GM23248 (cell line): Measurements from ENCODE around the gene SPACA7. TPM values are rescaled to one million over a fixed set of nuclear protein-coding genes. Genes with fewer than 3 reads are reported as not detected.

ENCODE experiments used
- DNase-seq: peaks from one replicate; pipeline ENCODE4 v3.0.0-alpha.2; 2015
- H2AFZ ChIP-seq: fragments of 200-600 bp; sonication (generic); 2 replicates; pipeline ENCODE4 v1.6.1; 2016; ENCODE audit warnings: antibody characterized with exemption
- H3F3A ChIP-seq: fragments of 200-600 bp; sonication (generic); 2 replicates; pipeline ENCODE4 v1.6.1; 2016; ENCODE audit warnings: mild to moderate bottlenecking, antibody characterized with exemption, mixed run types; ENCODE audit not compliant: insufficient read depth
- H3K27ac ChIP-seq: fragments of 200-600 bp; sonication (generic); 2 replicates; pipeline ENCODE4 v1.5.1; 2016; ENCODE audit warnings: mild to moderate bottlenecking
- H3K27me3 ChIP-seq: fragments of 200-600 bp; sonication (generic); replicated peaks from 2 replicates; pipeline ENCODE4 v1.6.1; 2016; ENCODE audit warnings: mild to moderate bottlenecking; ENCODE audit not compliant: insufficient read depth
- H3K36me3 ChIP-seq: fragments of 200-600 bp; sonication (generic); 2 replicates; pipeline ENCODE4 v1.6.1; 2016; ENCODE audit warnings: low read depth, mild to moderate bottlenecking
- H3K4me1 ChIP-seq: fragments of 200-600 bp; sonication (generic); 2 replicates; pipeline ENCODE4 v1.6.1; 2016; ENCODE audit warnings: mild to moderate bottlenecking; ENCODE audit not compliant: insufficient read depth
- H3K4me2 ChIP-seq: fragments of 200-600 bp; sonication (generic); one replicate; pipeline ENCODE4 v1.6.1; 2016; ENCODE audit warnings: mild to moderate bottlenecking; ENCODE audit not compliant: unreplicated experiment
- H3K4me3 ChIP-seq: fragments of 200-600 bp; sonication (generic); 2 replicates; pipeline ENCODE4 v1.5.1; 2016; ENCODE audit warnings: mild to moderate bottlenecking
- H3K79me2 ChIP-seq: fragments of 200-600 bp; sonication (generic); 2 replicates; pipeline ENCODE4 v1.6.1; 2016; ENCODE audit warnings: mild to moderate bottlenecking; ENCODE audit not compliant: insufficient read depth
- H3K9ac ChIP-seq: fragments of 200-600 bp; sonication (generic); 2 replicates; pipeline ENCODE4 v1.6.1; 2016; ENCODE audit warnings: mild to moderate bottlenecking
- H3K9me2 ChIP-seq: fragments of 200-600 bp; sonication (generic); 2 replicates; pipeline ENCODE4 v1.6.1; 2016; ENCODE audit warnings: mixed run types, mild to moderate bottlenecking, moderate library complexity; ENCODE audit not compliant: insufficient read depth
- H3K9me3 ChIP-seq: fragments of 200-600 bp; sonication (generic); one replicate; pipeline ENCODE4 v1.6.1; 2017; ENCODE audit warnings: low read depth
- H4K20me1 ChIP-seq: fragments of 200-600 bp; sonication (generic); 2 replicates; pipeline ENCODE4 v1.6.0; 2016; ENCODE audit not compliant: insufficient read depth
- EZH2 ChIP-seq: fragments of 200-600 bp; sonication (generic); IDR thresholded peaks from 2 replicates; pipeline ENCODE4 v1.6.1; 2018; ENCODE audit warnings: antibody characterized with exemption, mild to moderate bottlenecking; ENCODE audit not compliant: insufficient read depth, poor library complexity, severe bottlenecking
- EZH2phosphoT487 ChIP-seq: fragments of 200-600 bp; sonication (generic); IDR thresholded peaks from 2 replicates; pipeline ENCODE4 v1.6.1; 2018; ENCODE audit warnings: antibody characterized with exemption, moderate library complexity, mild to moderate bottlenecking, low read depth; ENCODE audit not compliant: insufficient read depth
- WGBS, 2 experiments: methylation state at CpG; one replicate each; pipeline ENCODE4 v1.1.6; 2015 to 2017; ENCODE audit warnings: low lambda C conversion rate in 2 of 2, low coverage in 1 of 2; ENCODE audit errors: missing lambda C conversion rate in 2 of 2; 5-methylcytosine and 5-hydroxymethylcytosine counted together
- in situ Hi-C: fragments of 300-500 bp; cut with MboI; formaldehyde crosslinking; loops from 2 replicates; pipeline ENCODE4 v1.15.0; 2020
- polyA plus RNA-seq: library from polyadenylated mRNA; unstranded; fragments of >200 nt; fragmentation: Nextera tagmentation; extraction: Ambion mirVana; gene quantifications from 2 replicates; pipeline ENCODE4 v1.2.1, GENCODE V29; 2016
- total RNA-seq: library from RNA; depleted of rRNA; stranded (reverse); fragments of >200 nt; shearing (Covaris generic); gene quantifications from 2 replicates; pipeline ENCODE4 v1.2.3, GENCODE V29; 2014

SPACA7 gene
- total and polyA plus RNA-seq, 2 experiments from 2014 or later, result not detected

GRCh38 chr13:112446347-112446861 is 70.2 kb downstream of the SPACA7 start:
- no peaks in the 10 kb centered on the region for H3K79me2 ChIP-seq
- WGBS, 2 experiments, result 47 to 50% methylated on average over 11 to 12 of the region's 12 CpGs

GRCh38 chr13:112446867-112447266 is 70.7 kb downstream of the SPACA7 start:
- H3K27me3 ChIP-seq, result peaks cover 24% of the 10 kb centered on the region
- no peaks in the 10 kb centered on the region for H3K9me3 ChIP-seq
- H3K36me3 ChIP-seq, result no peaks in the 10 kb centered on the region
- no peak overlapping the region for H3K4me2 ChIP-seq
- no peaks in the 10 kb centered on the region for H3F3A ChIP-seq
- no peak overlapping the region for H3K4me3 ChIP-seq
- no peaks in the 10 kb centered on the region for H3K9me2 ChIP-seq
- H4K20me1 ChIP-seq, result no peaks in the 10 kb centered on the region
- in situ Hi-C loops, result loop anchor here (10.0 kb wide), 1 partner anchor 972 kb away; no protein-coding TSS in a partner anchor
- H2AFZ ChIP-seq, result no peak overlapping the region
- H3K9ac ChIP-seq, result no peak overlapping the region
- H3K27ac ChIP-seq, result no peak overlapping the region
- no peak for TF ChIP-seq EZH2
- TF ChIP-seq EZH2phosphoT487, result no peak
- DNase-seq, result no peak
- no peaks in the 10 kb centered on the region for H3K79me2 ChIP-seq
- 66 to 80% methylated on average over 11 to 14 of the region's 14 CpGs for WGBS, 2 experiments
- H3K4me1 ChIP-seq, result no peaks in the 10 kb centered on the region

More at GRCh38 chr13:112446347-112446861, 70.2 kb downstream of the SPACA7 start:
- in situ Hi-C loops, result loop anchor here (10.0 kb wide), 1 partner anchor 972 kb away; no protein-coding TSS in a partner anchor
- Histone ChIP-seq H3K27ac (no peak overlapping the region), H3K4me3 (no peak overlapping the region), H3K9me3 (no peaks in the 10 kb centered on the region), H3F3A (no peaks in the 10 kb centered on the region), H3K27me3 (peaks cover 24% of the 10 kb centered on the region), H3K9me2 (no peaks in the 10 kb centered on the region), H3K4me2 (no peak overlapping the region), H3K9ac (no peak overlapping the region), H3K36me3 (no peaks in the 10 kb centered on the region), H4K20me1 (no peaks in the 10 kb centered on the region), H2AFZ (no peak overlapping the region), H3K4me1 (no peaks in the 10 kb centered on the region)
- no peak for TF ChIP-seq EZH2
- TF ChIP-seq EZH2phosphoT487, result no peak
- no peak for DNase-seq

DNA sequence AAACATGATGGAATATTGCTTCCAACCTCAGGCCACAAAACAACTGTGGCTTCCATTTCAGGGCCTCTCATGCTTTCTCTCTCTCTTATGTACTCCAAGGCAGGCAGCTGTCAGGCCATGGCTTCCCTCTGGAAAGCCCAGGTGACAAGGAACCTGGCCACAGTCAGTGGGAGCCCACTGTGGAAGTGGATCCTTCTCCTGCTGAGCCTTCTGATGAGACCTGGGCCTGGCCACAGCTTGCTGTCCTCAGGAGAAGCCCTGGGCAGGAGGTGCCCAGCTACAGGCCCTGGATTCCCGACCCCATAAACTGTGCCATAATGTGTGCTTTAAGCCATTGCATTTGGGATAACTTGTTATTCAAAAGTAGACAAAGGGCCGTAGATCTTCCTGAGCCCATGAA is 71.2 kb downstream of the SPACA7 start:
- no peak overlapping the region for H3K4me3 ChIP-seq
- H3K4me1 ChIP-seq, result no peaks in the 10 kb centered on the region
- H3K27ac ChIP-seq, result no peak overlapping the region
- H3K9me3 ChIP-seq, result no peaks in the 10 kb centered on the region
- H3K9me2 ChIP-seq, result no peaks in the 10 kb centered on the region
- no peak overlapping the region for H3K4me2 ChIP-seq
- H3K27me3 ChIP-seq, result peaks cover 22% of the 10 kb centered on the region
- H3F3A ChIP-seq, result no peaks in the 10 kb centered on the region
- no peaks in the 10 kb centered on the region for H4K20me1 ChIP-seq
- H3K9ac ChIP-seq, result no peak overlapping the region
- in situ Hi-C loops, result loop anchor here (10.0 kb wide), 1 partner anchor 973 kb away; no protein-coding TSS in a partner anchor
- H2AFZ ChIP-seq, result no peak overlapping the region
- no peaks in the 10 kb centered on the region for H3K36me3 ChIP-seq
- 23 to 25% methylated on average over 2 of the region's 2 CpGs for WGBS, 2 experiments
- H3K79me2 ChIP-seq, result no peaks in the 10 kb centered on the region
- TF ChIP-seq EZH2phosphoT487 (no peak), EZH2 (no peak)
- DNase-seq, result no peak

DNA sequence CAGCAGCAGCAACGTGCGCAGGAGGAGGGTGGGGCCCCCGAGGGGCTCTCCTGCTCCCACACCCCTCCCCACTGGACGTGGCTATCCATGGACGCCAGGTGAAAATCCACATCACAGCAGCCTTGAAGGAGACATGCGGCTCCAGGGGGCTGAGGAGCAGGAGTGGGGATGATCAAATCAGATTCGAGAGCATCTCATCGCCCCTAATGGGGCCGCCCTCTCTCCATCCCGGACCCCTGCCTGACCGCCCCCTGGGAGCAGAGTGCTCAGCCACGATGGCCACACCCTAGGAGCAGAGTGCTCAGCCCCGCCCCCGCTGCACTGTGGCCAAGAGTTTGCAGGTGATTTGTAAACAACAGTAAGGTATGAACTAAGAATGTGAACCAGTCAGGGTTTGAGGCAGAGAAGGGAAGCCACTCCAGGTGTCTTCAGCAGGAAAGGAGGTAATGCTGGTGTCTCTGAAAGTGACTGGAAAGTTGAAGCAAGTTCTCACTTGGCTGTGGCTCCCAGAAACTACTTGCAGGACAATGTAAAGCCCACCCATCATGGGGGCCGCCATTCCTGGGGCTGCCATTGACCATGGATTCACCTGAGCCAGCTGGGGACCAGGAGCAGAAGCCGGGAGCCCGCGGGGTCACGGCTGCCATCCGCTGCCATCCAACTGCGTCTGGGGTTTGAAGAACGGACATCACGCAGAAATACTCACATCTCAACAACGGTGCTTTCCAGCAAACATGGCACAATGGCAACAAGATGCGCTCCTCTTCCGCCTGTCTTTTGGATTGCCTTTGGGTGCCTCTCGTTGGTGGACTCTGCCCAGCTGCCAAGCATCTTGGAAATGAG is 71.8 kb downstream of the SPACA7 start:
- in situ Hi-C loops, result loop anchor here (10.0 kb wide), 1 partner anchor 973 kb away; no protein-coding TSS in a partner anchor
- Histone ChIP-seq H3K36me3 (no peaks in the 10 kb centered on the region), H3K27me3 (peaks cover 15% of the 10 kb centered on the region), H2AFZ (no peak overlapping the region), H3F3A (no peaks in the 10 kb centered on the region), H3K4me1 (no peaks in the 10 kb centered on the region), H3K9me3 (no peaks in the 10 kb centered on the region), H3K27ac (no peak overlapping the region), H3K4me3 (no peak overlapping the region), H3K9me2 (no peaks in the 10 kb centered on the region), H3K4me2 (no peak overlapping the region), H3K79me2 (no peaks in the 10 kb centered on the region), H3K9ac (no peak overlapping the region), H4K20me1 (no peaks in the 10 kb centered on the region)
- 58 to 64% methylated on average over 26 to 27 of the region's 27 CpGs for WGBS, 2 experiments
- DNase-seq, result no peak
- no peak for TF ChIP-seq EZH2
- TF ChIP-seq EZH2phosphoT487, result no peak
